Caki2 (cell line): Measurements from ENCODE around the gene TIPARP. TPM values are rescaled to one million over a fixed set of nuclear protein-coding genes. Genes with fewer than 3 reads are reported as not detected.

Experiments used
- DNase-seq: peaks from one replicate; pipeline ENCODE4 v3.0.0-alpha.2; 2015; ENCODE audit warnings: low read depth
- in situ Hi-C: cut with HindIII; loops from 2 replicates; pipeline ENCODE4 v1.10.0; 2016; ENCODE audit warnings: low sequenced_read_pairs, low pct_unique_long_range_greater_than_20kb, mixed read lengths
- total RNA-seq: library from RNA; depleted of rRNA; stranded (reverse); fragments of >200 nt; shearing (Covaris generic); gene quantifications from 2 replicates; pipeline ENCODE4 v1.2.3, GENCODE V29; 2014; ENCODE audit warnings: low replicate concordance

Gene TIPARP
- total RNA-seq, 1 experiment from 2014 or later, result 14.3 TPM

DNA sequence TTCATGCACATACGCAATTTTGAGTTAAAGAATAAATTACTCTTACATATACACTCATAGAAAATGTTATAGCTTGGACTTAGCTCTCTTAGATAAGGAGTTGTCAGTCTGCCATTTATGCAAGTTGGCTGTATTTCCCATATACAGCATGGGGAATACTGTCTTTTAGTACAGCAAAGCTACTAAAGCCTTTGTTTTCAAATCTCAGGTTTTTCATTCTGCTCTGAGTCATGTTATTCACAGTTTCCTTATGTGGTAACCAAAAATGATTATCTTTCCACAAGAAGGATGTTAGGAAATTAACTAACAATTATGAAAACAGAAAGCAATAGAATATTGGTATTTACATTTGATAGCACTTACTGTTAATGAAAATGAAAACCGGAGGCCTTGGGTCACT, 4.3 kb upstream of the TIPARP start:
- in situ Hi-C loops, result no loop called here
- no peak for DNase-seq

GRCh38 chr3:156670652-156671051, 3.7 kb upstream of the TIPARP start:
- in situ Hi-C loops, result no loop called here
- no peak for DNase-seq

- in situ Hi-C loops, result no loop called here
- no peak for DNase-seq
Measured at GRCh38 chr3:156673732-156674045, 701 bp upstream of the TIPARP start.

DNA sequence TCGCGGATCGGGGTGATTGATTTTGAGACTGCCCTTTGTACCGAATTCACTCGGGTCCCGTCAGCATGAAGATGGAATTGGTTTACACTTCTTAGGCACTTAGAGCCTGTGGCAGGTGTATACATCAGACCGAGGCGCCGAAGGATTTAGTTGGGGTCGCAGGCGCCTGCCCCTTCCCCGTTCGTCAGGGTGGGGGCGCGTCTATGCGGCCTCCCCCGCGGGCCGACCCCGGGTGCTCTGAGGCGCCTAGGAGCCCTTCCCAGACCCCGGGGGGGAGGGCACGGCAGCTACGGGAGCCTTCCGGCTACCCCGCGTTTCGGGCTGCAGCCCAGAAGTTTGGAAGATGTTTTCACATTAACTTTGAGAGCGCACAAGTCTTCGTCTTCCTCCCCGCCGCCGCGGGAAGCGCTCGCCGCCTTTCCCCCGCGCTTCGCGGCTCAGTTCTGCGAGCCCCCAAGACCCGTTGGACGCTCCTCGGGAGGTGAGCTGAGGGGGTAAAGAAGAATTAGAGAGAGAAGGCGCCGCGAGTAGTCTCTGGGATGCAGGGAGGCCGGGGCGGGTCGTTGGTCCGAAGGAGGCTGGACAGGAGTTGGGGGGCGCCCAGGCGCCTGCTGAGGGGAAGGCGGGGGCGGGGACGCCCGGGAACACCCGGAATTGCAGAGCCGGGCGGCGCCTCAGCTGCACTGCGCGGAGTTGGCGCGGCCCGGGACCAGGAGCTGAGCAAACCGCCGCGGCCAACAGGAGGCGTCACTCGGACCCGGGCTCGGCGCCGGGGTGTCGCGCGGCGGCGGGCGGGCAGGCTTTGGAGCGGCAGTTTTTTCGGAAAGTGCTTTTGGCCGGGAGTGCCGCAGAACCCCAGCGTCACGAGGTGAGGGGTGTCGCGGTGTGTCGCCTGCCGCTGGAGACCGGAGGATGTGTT, 780 bp downstream of the TIPARP start:
- in situ Hi-C loops, result no loop called here
- DNase-seq, result peak; percentile 62

DNA sequence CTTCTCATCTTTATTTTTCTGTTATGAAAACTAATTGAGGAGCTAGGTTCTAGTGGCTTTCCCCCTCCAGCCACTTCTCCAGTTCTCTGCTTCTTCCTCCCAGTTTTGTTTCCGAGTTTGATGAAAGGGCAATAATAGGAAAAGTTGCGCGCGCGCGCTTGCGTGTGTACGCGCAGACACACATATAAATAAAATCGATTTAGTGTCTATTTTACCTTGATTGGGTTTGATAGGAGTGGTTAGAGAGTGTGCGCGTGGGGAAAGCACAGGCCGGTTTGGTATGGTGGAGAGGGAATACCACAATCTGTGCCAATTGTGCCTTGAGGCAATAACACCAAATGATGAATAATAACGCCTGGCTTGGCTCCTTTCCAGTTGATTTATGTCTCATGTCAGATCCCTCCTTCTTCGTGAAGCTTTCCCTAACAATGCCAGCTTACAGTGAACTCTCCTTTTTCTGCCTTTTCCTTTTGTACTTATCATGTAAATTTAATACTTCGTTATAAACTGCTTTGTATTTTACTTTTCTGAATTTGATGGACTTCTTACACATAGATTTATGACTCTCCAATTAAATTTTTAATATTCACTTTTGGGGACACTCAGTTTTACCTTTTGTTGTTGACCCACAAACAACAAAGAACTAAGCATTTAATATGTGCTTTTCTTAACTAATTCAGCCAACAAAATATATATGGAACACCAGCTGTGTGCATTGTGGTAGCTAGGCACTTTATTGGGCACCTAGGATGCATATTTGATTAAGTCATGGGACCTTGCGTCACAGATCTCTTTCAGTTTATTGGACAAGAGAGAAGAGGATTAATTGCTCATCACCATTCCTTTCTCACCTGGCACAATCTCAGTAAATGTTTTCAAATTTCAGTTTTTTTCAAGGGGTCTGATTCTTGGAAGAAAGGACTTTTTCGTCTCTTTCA, 1.7 kb downstream of the TIPARP start:
- peak; percentile 67 for DNase-seq
- in situ Hi-C loops, result no loop called here

GRCh38 chr3:156676768-156677479, 2.5 kb downstream of the TIPARP start:
- no peak for DNase-seq
- in situ Hi-C loops, result no loop called here

DNA sequence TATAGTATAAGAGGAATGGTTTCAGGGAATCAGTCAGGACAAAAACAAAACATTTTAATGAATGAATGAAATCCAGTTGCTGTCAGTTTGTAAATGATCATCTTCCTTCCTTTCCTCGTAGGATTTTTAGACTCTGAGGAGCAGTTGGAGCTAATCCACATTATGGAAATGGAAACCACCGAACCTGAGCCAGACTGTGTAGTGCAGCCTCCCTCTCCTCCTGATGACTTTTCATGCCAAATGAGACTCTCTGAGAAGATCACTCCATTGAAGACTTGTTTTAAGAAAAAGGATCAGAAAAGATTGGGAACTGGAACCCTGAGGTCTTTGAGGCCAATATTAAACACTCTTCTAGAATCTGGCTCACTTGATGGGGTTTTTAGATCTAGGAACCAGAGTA, 3.1 kb downstream of the TIPARP start:
- in situ Hi-C loops, result no loop called here
- no peak for DNase-seq

DNA sequence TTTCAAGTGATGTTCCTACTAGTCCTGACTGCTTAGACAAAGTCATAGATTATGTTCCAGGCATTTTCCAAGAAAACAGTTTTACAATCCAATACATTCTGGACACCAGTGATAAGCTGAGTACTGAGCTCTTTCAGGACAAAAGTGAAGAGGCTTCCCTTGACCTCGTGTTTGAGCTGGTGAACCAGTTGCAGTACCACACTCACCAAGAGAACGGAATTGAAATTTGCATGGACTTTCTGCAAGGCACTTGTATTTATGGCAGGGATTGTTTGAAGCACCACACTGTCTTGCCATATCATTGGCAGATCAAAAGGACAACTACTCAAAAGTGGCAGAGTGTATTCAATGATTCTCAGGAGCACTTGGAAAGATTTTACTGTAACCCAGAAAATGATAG, 3.8 kb downstream of the TIPARP start:
- in situ Hi-C loops, result no loop called here
- no peak for DNase-seq

DNA sequence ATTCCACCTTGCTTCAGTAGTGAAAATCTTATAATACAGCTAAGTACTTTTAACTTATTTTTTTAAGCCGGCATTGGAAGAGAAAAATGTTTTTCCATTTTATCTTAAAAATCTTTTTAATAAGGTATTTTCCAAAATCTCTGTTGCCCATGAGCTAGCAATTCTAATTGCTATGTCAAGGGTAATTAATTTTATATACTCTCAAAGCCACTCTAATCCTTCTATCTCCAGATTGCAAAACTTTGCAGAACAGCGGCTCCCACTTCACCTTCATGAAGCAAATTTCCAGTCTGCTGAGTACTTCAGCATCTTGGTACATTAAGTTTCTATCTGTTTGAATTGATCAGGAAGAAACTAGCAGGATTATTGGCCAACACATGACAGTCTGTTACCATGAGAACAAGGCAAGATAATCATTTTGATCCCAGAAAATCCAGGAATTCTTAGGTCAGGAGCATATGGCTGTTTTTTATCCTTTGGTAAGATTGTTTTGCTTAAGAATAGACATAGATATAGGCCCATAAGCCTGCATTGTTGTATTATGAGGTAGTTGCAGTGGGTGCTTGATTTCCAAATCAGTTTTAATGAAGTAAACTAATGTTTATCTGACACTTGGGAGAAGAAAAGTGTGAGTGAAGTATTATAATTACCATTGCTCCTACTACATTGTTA, 6.0 kb downstream of the TIPARP start:
- DNase-seq, result no peak
- in situ Hi-C loops, result no loop called here

- in situ Hi-C loops, result no loop called here
- DNase-seq, result peak; percentile 57
Measured at GRCh38 chr3:156681002-156681401, 6.6 kb downstream of the TIPARP start.

- in situ Hi-C loops, result no loop called here
- no peak for DNase-seq
Measured at GRCh38 chr3:156682501-156682900, 8.1 kb downstream of the TIPARP start.

DNA sequence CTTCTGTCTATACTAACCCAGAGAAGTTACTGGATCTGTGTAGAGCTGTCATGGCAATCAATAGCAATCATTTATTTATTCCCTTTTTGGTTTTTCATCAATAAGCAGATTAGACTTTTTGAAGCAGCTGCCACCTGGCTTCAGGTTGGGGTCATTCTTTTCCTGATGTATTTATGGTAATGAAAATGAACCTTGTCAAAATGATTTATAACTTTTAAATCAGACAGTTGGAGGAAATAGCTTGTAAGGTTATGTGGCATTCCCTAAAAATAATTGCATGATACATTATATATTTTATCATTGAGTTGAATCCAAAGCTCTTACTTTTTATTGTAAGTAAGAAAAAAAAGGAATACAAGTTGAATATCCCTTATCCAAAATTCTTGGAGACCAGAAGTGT, 8.6 kb downstream of the TIPARP start:
- DNase-seq, result no peak
- in situ Hi-C loops, result no loop called here

GRCh38 chr3:156685198-156685597, 10.8 kb downstream of the TIPARP start:
- in situ Hi-C loops, result no loop called here
- no peak for DNase-seq

GRCh38 chr3:156685752-156686151, 11.4 kb downstream of the TIPARP start:
- DNase-seq, result no peak
- in situ Hi-C loops, result no loop called here

- no peak for DNase-seq
- in situ Hi-C loops, result no loop called here
Measured at GRCh38 chr3:156687023-156687422, 12.6 kb downstream of the TIPARP start.

GRCh38 chr3:156688632-156689452, 14.5 kb downstream of the TIPARP start:
- in situ Hi-C loops, result no loop called here

GRCh38 chr3:156689608-156690007, 15.2 kb downstream of the TIPARP start:
- in situ Hi-C loops, result no loop called here
- no peak for DNase-seq

More at GRCh38 chr3:156688632-156689452, 14.5 kb downstream of the TIPARP start:
- no peak for DNase-seq
